Hepatocyte (in vitro differentiated cells): ENCODE measurements around the gene NPHP4.

ENCODE experiments used
- CTCF ChIP-seq: fragments of 200-600 bp; sonication (generic); IDR thresholded peaks from 2 replicates; pipeline ENCODE4 v1.5.1; 2016; ENCODE audit warnings: antibody characterized with exemption, mild to moderate bottlenecking; ENCODE audit not compliant: poor library complexity
- EZH2 ChIP-seq: fragments of 200-600 bp; sonication (generic); IDR thresholded peaks from 2 replicates; pipeline ENCODE4 v1.6.1; 2016; ENCODE audit warnings: antibody characterized with exemption, mild to moderate bottlenecking, borderline replicate concordance
- EZH2phosphoT487 ChIP-seq: fragments of 200-600 bp; sonication (generic); IDR thresholded peaks from one replicate; pipeline ENCODE4 v1.6.1; 2018; ENCODE audit warnings: antibody characterized with exemption, mild to moderate bottlenecking, low read depth, moderate library complexity; ENCODE audit not compliant: unreplicated experiment, severe bottlenecking

- no peak for TF ChIP-seq CTCF
- no peak for TF ChIP-seq EZH2
- TF ChIP-seq EZH2phosphoT487, result no peak
Observed at GRCh38 chr1:5889901-5890300, 102.3 kb downstream of the NPHP4 start.
